Stimulated activated CD4-positive, alpha-beta T cell treated with anti-CD3 and anti-CD28 coated beads, Interleukin-1b, Interleukin-23, amount 100 ng/mL, for 48 hours (primary cell): ENCODE results near the gene NUAK1.
"Not testable (repeated sequence)": the region's sequence is repeated elsewhere in the genome, so short reads cannot be mapped to it uniquely, and the experiment has no call there.

Experiments used
- DNase-seq: peaks from one replicate; pipeline ENCODE4 v3.0.0-alpha.2; 2020

The NUAK1 gene

DNA sequence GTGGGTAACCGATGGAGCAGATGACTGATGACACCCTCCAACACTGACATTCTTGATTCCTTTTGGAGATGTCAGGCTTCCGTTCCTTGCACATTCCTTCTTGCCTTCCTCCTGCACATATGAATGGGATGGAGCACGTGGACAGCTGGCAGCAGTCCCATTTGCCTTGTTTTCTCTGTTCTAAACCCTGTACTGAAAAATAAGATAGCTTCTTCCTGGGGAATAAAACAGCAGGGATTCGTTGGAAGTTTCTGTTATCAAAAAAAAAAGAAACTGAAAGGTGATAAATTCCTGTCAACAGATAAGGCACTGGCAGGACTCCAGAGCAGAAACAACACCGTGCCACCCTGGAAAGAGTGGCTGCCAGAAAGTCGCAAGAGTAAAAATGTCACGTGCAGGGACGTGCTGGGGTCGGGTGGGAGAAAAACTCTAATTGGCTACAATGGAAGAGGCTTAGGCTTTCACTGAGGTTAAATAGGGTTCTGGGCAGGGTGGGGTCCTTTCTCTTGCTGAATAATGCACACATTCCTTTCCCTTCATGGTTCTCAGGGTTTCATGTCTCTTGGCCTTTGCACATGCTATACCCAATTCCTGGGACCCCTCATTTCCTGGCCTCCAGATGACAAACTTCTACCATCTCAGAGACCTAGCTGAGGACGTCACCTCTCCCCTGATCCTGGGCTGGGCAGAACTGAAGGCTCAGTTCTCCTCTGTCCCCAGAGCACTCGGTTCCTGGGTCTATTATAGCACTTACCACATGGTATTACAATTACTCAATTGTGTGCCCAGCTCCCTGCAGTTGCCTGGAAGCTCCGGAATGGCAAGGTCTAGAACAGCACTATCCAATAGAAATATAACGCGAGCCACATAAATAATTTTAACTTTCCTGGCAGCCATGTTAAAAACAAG is 7.0 kb upstream of the NUAK1 start:
- DNase-seq, result no peak

DNA sequence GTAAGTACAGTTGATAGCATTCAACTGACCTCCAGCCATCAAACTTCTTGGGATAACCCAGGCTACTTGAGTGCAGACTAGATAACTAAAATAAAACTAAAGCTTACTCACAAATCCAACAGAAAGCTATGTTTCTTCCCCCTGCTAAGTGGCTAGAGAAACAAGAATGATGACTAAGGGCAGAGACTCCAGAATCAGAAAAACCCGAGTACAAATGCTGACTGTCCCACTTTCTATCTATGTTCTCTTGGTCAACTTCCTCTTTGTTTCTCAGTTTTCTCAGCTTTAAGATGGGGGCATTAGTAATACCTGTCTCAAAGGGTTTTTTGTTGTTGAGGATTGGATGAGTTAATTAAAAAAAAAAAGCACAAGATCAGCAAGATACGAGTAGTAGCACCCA is 6.1 kb upstream of the NUAK1 start:
- no peak for DNase-seq

GRCh38 chr12:106142591-106143261 is 4.0 kb upstream of the NUAK1 start:
- DNase-seq, result no peak

- DNase-seq, result not testable (repeated sequence)
Measured at GRCh38 chr12:106141920-106142319, 3.2 kb upstream of the NUAK1 start.

DNA sequence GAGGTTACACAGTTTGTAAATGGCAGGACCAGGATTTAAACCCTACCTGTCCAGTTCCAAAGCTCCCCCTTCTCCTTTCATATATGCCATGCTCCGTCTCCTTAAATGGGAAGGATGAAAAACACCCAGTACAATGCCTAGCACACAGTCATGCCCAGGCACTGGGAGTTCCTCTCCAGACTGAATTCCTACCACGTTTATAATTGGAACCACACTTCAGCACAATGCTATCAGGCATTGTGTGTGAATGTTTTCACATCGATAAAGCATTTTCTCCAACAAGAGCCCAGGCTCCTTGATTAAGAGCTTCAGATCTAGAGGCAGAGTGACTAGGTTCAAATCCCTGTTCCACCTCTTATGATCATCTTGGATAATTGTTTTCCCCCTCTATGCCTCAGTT is 2.7 kb upstream of the NUAK1 start:
- no peak for DNase-seq

GRCh38 chr12:106141003-106141402 is 2.2 kb upstream of the NUAK1 start:
- no peak for DNase-seq

- DNase-seq, result no peak
Measured at GRCh38 chr12:106140223-106140986, 1.7 kb upstream of the NUAK1 start.

- peak; percentile 13 for DNase-seq
Measured at GRCh38 chr12:106139422-106140171, 843 bp upstream of the NUAK1 start.

DNA sequence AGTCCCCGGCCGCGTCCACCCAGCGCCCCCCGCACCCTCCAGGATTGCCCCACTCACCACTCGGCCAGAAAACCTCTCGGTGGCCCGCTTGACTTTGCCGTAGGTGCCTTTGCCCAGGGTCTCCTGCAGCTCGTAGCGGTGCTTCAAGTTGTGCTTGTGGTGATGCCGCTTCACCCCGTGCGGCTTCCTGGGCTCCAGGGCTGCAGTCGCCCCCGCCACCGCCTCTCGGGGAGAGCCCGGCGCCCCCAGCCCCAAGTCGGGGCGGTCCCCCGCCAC is 459 bp downstream of the NUAK1 start:
- no peak for DNase-seq

DNA sequence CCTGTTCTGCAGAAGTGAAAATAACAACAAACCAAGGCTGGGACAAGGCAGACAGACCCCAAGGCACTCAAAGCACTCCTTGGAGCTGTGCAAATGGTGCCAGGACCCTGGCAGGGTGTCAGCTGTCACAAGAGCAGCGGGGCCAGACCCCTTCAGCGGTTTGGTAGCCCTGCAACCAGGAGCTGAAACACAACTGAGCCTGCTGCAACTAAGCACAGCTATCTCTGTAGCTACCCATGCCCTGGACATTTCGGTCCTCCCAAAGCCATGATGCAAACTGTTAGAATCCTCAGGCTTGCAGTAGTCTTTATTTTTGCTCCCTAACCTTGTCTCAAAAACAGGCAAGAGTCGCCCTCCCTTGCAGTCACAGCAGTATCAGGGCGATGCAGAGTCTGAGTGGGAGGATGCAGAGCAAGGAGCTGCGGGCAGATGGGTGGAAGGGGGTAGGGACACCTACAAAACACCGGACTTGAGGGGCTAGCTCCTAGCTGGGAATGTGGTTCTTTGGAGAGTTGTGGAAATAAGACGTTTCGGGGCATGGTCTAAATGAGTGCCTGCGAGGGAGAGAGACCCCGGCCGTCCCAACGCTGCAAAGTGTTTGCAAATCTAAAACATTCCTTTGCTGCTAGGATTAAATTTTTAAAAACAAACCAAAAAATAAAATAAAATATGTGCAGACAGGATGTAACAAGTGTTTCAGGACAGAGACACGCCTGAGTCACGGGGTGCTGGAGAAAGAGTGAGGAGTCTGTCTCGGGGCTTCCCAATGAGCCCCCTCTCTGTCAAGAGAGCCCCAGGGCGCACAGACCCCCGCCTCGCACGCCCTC is 1.0 kb downstream of the NUAK1 start:
- DNase-seq, result no peak

GRCh38 chr12:106136263-106136662 is 2.5 kb downstream of the NUAK1 start:
- peak; percentile 69 for DNase-seq

DNA sequence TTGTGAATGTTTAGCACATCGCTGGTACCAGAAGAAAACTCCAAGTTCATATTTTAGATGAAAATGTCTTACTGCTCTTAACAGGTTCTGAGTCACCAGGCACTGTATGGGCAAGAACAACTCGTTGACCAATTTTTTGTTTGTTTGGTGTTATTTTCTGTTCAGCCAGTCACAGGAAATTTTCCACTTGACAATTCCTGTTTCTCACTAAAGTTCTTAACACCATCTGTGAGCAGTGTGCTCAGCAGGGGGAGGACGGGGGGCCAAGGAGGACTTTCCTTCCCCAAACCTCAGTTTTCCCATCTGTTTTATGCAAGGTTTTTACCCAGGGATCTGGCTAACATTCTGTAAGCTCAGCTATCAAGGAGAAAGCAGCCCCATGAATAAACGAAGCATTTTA is 3.0 kb downstream of the NUAK1 start:
- DNase-seq, result no peak

GRCh38 chr12:106135075-106135474 is 3.7 kb downstream of the NUAK1 start:
- DNase-seq, result no peak

- DNase-seq, result no peak
Measured at GRCh38 chr12:106134294-106134949, 4.3 kb downstream of the NUAK1 start.

DNA sequence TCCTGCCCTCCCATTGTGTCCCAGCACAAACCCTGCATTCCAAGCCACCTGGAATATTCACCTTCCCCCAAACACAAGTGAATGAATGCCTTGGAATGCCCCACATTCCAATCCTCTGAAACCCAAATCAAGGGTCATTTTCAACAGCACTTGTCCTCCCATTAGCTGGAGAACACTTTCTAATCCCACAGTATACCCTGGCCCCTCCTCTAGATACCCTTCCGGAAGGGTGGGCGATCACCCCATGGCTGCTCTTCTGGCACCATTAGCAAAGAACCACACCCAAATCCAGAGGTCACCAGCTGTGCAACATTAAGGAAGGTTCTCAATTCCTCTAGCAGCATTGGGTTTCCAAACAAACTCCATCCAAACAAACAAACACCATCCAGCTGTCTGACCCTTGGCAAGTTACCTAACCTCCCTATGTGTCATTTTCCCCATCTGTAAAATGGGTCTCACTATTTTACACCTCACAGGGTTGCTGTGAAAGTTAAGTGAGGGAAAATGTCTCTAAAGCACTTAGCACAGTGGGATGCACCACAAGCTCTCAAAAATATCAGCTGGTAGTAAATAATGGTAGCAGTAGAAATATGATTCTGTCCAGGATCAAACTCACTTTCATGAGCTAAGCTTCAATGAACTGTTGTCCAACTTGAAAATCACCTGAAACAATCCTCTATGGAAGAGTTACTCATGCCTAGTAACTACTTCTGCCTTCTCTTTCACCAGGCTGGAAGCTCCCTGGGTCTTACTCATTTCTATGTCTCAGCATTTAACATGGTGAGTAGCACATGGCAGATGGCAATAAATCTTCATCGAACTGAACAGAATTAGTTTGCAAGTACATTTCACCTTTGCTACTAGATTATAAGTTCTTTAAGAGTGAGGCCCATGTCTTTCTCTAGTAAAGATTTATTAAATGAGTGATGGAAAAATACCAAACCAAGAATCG is 5.3 kb downstream of the NUAK1 start:
- no peak for DNase-seq

GRCh38 chr12:106132175-106133135 is 6.3 kb downstream of the NUAK1 start:
- no peak for DNase-seq

DNA sequence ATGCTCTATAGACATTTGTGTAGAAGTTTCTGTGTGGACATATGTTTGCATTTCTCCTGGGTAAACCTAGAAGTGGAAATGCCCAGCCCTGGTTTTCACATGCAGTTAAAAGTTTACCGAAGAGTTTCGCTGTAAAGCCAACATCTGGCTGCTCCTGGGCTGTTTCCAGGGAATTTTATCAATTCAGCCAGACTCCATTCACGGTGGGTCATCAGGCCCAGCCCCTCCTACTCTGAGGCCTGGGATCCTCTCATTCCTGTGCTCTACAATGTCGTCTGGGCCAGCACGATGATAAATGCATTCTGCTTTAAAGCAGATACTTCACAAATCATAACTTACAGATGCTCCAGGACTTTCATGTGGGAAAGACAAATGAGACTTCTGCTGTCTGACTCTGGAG is 7.1 kb downstream of the NUAK1 start:
- DNase-seq, result no peak

DNA sequence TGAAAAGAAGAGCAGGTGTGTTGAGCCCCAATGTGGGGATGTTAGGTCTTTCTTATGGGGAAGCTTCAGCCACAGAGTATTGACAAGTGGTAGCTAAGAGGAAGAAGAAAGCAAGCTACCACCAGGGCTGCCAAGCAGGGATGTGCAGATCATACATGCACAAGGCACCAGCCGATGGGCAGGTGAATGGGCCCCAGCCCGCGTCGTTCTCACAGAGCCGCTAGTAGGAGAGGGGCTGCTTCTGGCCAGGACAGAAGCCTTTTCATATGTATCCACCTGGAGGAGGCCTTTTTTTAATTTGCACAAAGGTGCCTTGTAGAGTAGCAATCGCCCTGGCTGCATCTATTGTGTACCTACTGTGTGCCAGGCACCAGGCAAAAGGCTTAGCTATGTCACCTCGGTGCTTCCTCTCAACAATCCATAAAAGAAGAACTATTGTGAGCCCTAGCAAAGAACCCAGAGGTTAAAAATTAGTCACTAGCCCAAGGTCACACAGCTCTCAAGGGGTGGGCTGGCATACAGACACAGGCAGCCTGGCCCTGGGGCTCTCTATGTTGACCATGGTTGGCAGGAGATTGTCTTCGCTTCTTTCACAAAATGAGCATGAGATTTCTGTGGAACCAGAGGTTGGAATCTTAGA is 8.2 kb downstream of the NUAK1 start:
- DNase-seq, result no peak
